Measurements from ENCODE around the gene TM9SF1. TPM values are rescaled to one million over a fixed set of nuclear protein-coding genes. Genes with fewer than 3 reads are reported as not detected.

TM9SF1 gene
- total RNA-seq, 1 donor from 2014 or later, result 30.5 TPM

GRCh38 chr14:24186831-24187538, 8.3 kb downstream of the TM9SF1 start:
- Histone ChIP-seq H3K27ac (no peak overlapping the region), H3F3A (ENCODE audit: low read depth) (peaks cover 19% of the 10 kb centered on the region), H3K27me3 (no peaks in the 10 kb centered on the region), H4K20me1 (ENCODE audit: low read depth) (peaks cover 12% of the 10 kb centered on the region), H3K4me3 (no peak overlapping the region), H3K9ac (no peak overlapping the region), H3K36me3 (no peaks in the 10 kb centered on the region), H2AFZ (replicated peaks) (no peak overlapping the region), H3K79me2 (ENCODE audit: low read depth) (peaks cover 15% of the 10 kb centered on the region), H3K4me2 (no peak overlapping the region), H3K4me1 (peaks cover 6% of the 10 kb centered on the region), H3K9me3 (ENCODE audit: low read depth) (no peaks in the 10 kb centered on the region)
- H3K27me3 Mint-ChIP-seq (ENCODE audit: insufficient read depth, low read depth), result peaks cover 3% of the 10 kb centered on the region
- H3K4me1 Mint-ChIP-seq, result peaks cover 19% of the 10 kb centered on the region
- TF ChIP-seq EZH2phosphoT487 (IDR thresholded peaks at IDR 0.05) (no peak), EZH2 (IDR thresholded peaks at IDR 0.05) (no peak)
- TF ChIP-seq, protein P1, sequence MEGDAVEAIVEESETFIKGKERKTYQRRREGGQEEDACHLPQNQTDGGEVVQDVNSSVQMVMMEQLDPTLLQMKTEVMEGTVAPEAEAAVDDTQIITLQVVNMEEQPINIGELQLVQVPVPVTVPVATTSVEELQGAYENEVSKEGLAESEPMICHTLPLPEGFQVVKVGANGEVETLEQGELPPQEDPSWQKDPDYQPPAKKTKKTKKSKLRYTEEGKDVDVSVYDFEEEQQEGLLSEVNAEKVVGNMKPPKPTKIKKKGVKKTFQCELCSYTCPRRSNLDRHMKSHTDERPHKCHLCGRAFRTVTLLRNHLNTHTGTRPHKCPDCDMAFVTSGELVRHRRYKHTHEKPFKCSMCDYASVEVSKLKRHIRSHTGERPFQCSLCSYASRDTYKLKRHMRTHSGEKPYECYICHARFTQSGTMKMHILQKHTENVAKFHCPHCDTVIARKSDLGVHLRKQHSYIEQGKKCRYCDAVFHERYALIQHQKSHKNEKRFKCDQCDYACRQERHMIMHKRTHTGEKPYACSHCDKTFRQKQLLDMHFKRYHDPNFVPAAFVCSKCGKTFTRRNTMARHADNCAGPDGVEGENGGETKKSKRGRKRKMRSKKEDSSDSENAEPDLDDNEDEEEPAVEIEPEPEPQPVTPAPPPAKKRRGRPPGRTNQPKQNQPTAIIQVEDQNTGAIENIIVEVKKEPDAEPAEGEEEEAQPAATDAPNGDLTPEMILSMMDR (IDR thresholded peaks at IDR 0.05), result no peak
- peak overlapping the region; percentile 88 for H3K4me3 Mint-ChIP-seq
- DNase-seq (ENCODE audit: low spot score), result no peak
- H3K9me3 Mint-ChIP-seq, result no peaks in the 10 kb centered on the region
- H3K27ac Mint-ChIP-seq, result no peak overlapping the region
- H3K36me3 Mint-ChIP-seq, result peaks cover 23% of the 10 kb centered on the region

- Histone ChIP-seq H4K20me1 (ENCODE audit: low read depth) (peaks cover 14% of the 10 kb centered on the region), H3F3A (ENCODE audit: low read depth) (peaks cover 22% of the 10 kb centered on the region), H3K79me2 (ENCODE audit: low read depth) (peaks cover 15% of the 10 kb centered on the region), H3K36me3 (no peaks in the 10 kb centered on the region), H3K4me3 (no peak overlapping the region), H3K9ac (no peak overlapping the region), H3K27ac (no peak overlapping the region), H2AFZ (replicated peaks) (no peak overlapping the region), H3K4me2 (no peak overlapping the region), H3K27me3 (no peaks in the 10 kb centered on the region), H3K4me1 (peaks cover 6% of the 10 kb centered on the region), H3K9me3 (ENCODE audit: low read depth) (no peaks in the 10 kb centered on the region)
- DNase-seq (ENCODE audit: low spot score), result no peak
- no peak overlapping the region for H3K4me3 Mint-ChIP-seq
- H3K9me3 Mint-ChIP-seq, result no peaks in the 10 kb centered on the region
- H3K36me3 Mint-ChIP-seq, result peaks cover 19% of the 10 kb centered on the region
- no peak overlapping the region for H3K27ac Mint-ChIP-seq
- TF ChIP-seq EZH2phosphoT487 (IDR thresholded peaks at IDR 0.05) (no peak), EZH2 (IDR thresholded peaks at IDR 0.05) (no peak)
- TF ChIP-seq, protein P1 (IDR thresholded peaks at IDR 0.05), result no peak
- H3K4me1 Mint-ChIP-seq, result peaks cover 19% of the 10 kb centered on the region
- peaks cover 3% of the 10 kb centered on the region for H3K27me3 Mint-ChIP-seq (ENCODE audit: insufficient read depth, low read depth)
Measured at GRCh38 chr14:24185741-24186140, 9.5 kb downstream of the TM9SF1 start.

DNA sequence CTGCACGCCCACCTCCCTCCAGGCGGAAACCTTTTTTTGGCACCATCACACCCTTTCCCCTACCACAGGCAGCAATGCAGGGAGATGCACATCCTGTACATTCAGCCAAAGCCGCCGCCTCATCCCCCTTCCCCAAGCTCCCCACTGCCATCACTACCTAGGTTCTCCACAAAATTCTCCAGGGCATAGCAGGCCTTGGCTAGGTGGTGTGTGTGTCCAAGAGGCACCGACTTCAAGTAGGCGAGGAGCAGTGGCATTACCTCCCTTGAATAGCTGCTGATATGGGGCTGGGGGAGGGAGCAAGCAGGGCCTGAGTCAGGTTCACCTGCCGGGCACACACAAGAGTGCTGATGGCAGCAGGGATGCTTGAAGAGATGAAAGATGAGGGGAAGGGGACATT, 10.2 kb downstream of the TM9SF1 start:
- peaks cover 3% of the 10 kb centered on the region for H3K27me3 Mint-ChIP-seq (ENCODE audit: insufficient read depth, low read depth)
- no peak overlapping the region for H3K4me3 Mint-ChIP-seq
- Histone ChIP-seq H3K36me3 (no peaks in the 10 kb centered on the region), H3K9me3 (ENCODE audit: low read depth) (no peaks in the 10 kb centered on the region), H4K20me1 (ENCODE audit: low read depth) (peaks cover 14% of the 10 kb centered on the region), H3K9ac (no peak overlapping the region), H3F3A (ENCODE audit: low read depth) (peaks cover 22% of the 10 kb centered on the region), H3K27ac (no peak overlapping the region), H3K4me2 (no peak overlapping the region), H3K4me3 (no peak overlapping the region), H2AFZ (replicated peaks) (no peak overlapping the region), H3K4me1 (peaks cover 6% of the 10 kb centered on the region), H3K27me3 (no peaks in the 10 kb centered on the region), H3K79me2 (ENCODE audit: low read depth) (peaks cover 15% of the 10 kb centered on the region)
- no peak for DNase-seq (ENCODE audit: low spot score)
- no peak overlapping the region for H3K27ac Mint-ChIP-seq
- H3K4me1 Mint-ChIP-seq, result peaks cover 18% of the 10 kb centered on the region
- peaks cover 19% of the 10 kb centered on the region for H3K36me3 Mint-ChIP-seq
- H3K9me3 Mint-ChIP-seq, result no peaks in the 10 kb centered on the region
- TF ChIP-seq, protein P1 (IDR thresholded peaks at IDR 0.05), result no peak
- TF ChIP-seq EZH2 (IDR thresholded peaks at IDR 0.05), result no peak
- TF ChIP-seq EZH2phosphoT487 (IDR thresholded peaks at IDR 0.05), result no peak
